PC-9 (cell line): Measurements from ENCODE around the gene IVD. TPM values are rescaled to one million over a fixed set of nuclear protein-coding genes. Genes with fewer than 3 reads are reported as not detected.

Experiments used
- BruUV-seq: library from RNA; stranded (reverse); fragments of 400-500 nt; replicated peaks from 2 replicates; lab custom pipeline; 2021; lab: Mats Ljungman, UMichigan
- CTCF ChIA-PET: fragments of 300-600 bp; sonication (Branson Sonifier 250); formaldehyde crosslinking; loops from one replicate; lab custom pipeline; 2022; ENCODE audit warnings: antibody characterized with exemption; lab: Charles Lee
- POLR2A ChIA-PET: fragments of 300-600 bp; sonication (Branson Sonifier 250); formaldehyde crosslinking; loops from one replicate; lab custom pipeline; 2022; ENCODE audit warnings: antibody characterized with exemption; ENCODE audit not compliant: unreplicated experiment; lab: Charles Lee
- DNase-seq, 2 experiments: peaks; one replicate each; pipeline versions ENCODE4 v3.0.0 to v3.0.0-alpha.2; 2015 to 2022; ENCODE audit warnings: mixed read lengths in 1 of 2
- H2AFZ ChIP-seq: fragments of 200-600 bp; sonication (generic); 2 replicates; pipeline ENCODE4 v1.8.1; 2017; ENCODE audit warnings: antibody characterized with exemption
- H3F3A ChIP-seq: fragments of 200-600 bp; sonication (generic); 2 replicates; pipeline ENCODE4 v1.8.1; 2017; ENCODE audit warnings: antibody characterized with exemption, mild to moderate bottlenecking, low read depth; ENCODE audit not compliant: insufficient read depth
- H3K27ac ChIP-seq: fragments of 200-600 bp; sonication (generic); 2 replicates; pipeline ENCODE4 v1.6.1; 2016; ENCODE audit warnings: mixed run types
- H3K27me3 ChIP-seq: fragments of 200-600 bp; sonication (generic); 2 replicates; pipeline ENCODE4 v1.6.1; 2016; ENCODE audit warnings: low read depth, mixed run types; ENCODE audit not compliant: insufficient read depth
- H3K36me3 ChIP-seq: fragments of 200-600 bp; sonication (generic); 2 replicates; pipeline ENCODE4 v1.6.1; 2016; ENCODE audit warnings: low read depth, mixed run types
- H3K4me1 ChIP-seq: fragments of 200-600 bp; sonication (generic); replicated peaks from 2 replicates; pipeline ENCODE4 v1.6.1; 2016; ENCODE audit warnings: mixed run types; ENCODE audit not compliant: insufficient read depth
- H3K4me2 ChIP-seq: fragments of 200-600 bp; sonication (generic); 2 replicates; pipeline ENCODE4 v1.6.1; 2017; ENCODE audit warnings: mixed run types
- H3K4me3 ChIP-seq: fragments of 200-600 bp; sonication (generic); 2 replicates; pipeline ENCODE4 v1.6.1; 2016; ENCODE audit warnings: mixed run types
- H3K79me2 ChIP-seq: fragments of 200-600 bp; sonication (generic); 2 replicates; pipeline ENCODE4 v1.6.1; 2017; ENCODE audit warnings: low read depth, mixed run types
- H3K9me2 ChIP-seq: fragments of 200-600 bp; sonication (generic); 2 replicates; pipeline ENCODE4 v1.8.1; 2017; ENCODE audit warnings: mild to moderate bottlenecking; ENCODE audit not compliant: insufficient read depth
- H3K9me3 ChIP-seq: fragments of 200-600 bp; sonication (generic); 2 replicates; pipeline ENCODE4 v1.8.1; 2016; ENCODE audit warnings: low read depth; ENCODE audit not compliant: insufficient read depth
- H4K20me1 ChIP-seq: fragments of 200-600 bp; sonication (generic); 2 replicates; pipeline ENCODE4 v1.8.1; 2017; ENCODE audit not compliant: insufficient read depth
- EZH2 ChIP-seq: fragments of 200-600 bp; sonication (generic); IDR thresholded peaks from 2 replicates; pipeline ENCODE4 v1.8.0; 2017; ENCODE audit warnings: antibody characterized with exemption, low read depth
- intact Hi-C: fragments of 100-400 bp; cut with micrococcal nuclease; formaldehyde crosslinking; loops from one replicate; pipeline ENCODE4 v1.10.0; 2022; ENCODE audit not compliant: unreplicated experiment
- total RNA-seq: library from RNA; stranded (reverse); gene quantifications from 2 replicates; pipeline ENCODE4 v1.2.3, GENCODE V29; 2021
- TF ChIP-seq, protein P1 (sequence below): fragments of 200-600 bp; sonication (generic); conservative IDR thresholded peaks from 2 replicates; pipeline ENCODE4 v1.6.1; 2017; ENCODE audit warnings: mixed run types, antibody characterized with exemption, mild to moderate bottlenecking, moderate library complexity

The IVD gene
- total RNA-seq, 1 experiment from 2014 or later, result 82.5 TPM

DNA sequence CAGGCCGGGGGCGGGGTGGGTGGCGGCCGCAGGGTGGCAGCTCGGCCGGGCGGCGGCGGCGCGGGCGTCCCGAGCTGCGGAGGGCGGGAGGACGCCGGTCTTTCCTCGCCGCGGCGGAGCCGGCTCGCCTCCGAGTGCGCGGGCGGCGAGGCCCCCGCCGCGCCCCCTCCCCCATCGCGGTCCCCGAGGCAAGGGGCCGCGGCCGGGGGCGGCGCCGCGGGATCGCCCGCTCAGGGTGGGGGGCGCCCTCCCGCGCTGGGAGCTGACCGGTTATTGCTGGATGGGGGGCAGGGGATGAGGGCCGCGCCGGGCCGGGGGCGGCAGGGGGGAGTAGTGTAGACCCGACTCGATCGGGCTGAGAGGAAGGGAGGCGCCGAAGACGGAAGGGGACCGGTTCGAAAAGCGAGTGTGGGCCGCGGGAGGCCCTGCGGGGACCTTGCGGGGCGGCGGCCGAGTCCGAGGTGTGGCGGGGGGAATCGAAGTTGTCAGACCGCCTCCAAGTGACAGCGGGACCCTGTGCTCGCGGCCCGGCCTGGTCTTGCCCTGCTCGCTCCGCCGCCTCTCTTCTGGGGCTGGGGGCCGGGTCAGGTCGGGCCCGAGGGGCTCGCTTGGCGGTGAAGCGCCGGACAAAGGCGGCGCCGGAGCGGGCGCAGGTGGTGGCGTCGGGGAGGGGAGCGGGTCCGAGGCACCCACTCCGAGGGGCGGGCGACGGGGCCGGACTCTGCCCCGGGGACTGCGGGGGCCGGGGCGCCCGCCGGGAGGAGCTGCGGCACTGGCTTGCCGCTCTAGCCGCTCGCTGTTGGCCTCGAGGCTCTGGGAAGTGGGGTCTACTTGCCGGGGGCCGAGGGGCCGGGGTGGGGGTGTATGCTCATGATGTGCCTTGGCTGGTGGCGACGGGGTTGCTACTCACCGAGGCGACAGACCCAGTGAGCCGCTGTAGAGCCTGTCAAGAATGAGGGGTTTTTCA is 36.3 kb downstream of the IVD start:
- no TSS peak for BruUV-seq

DNA sequence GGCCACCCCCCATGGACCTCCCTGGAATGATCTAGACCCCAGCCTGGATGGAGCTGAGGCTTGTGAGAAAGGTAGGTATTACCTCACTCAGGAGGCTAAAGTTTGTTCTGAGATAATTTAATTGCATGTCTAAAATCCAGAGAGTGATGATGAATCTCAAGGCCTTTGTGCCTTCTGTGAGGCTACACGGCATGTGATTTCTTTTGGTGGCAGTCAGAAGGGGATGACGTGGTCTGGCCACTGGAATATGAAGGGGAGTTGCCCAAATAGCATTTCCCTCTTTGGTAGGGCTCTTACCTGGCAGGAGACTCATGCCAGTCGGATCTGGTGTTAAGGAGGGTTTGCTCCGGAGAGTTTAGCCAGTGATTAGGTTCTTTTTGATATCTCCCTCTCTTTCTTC is 37.7 kb downstream of the IVD start:
- TF ChIP-seq, protein P1, sequence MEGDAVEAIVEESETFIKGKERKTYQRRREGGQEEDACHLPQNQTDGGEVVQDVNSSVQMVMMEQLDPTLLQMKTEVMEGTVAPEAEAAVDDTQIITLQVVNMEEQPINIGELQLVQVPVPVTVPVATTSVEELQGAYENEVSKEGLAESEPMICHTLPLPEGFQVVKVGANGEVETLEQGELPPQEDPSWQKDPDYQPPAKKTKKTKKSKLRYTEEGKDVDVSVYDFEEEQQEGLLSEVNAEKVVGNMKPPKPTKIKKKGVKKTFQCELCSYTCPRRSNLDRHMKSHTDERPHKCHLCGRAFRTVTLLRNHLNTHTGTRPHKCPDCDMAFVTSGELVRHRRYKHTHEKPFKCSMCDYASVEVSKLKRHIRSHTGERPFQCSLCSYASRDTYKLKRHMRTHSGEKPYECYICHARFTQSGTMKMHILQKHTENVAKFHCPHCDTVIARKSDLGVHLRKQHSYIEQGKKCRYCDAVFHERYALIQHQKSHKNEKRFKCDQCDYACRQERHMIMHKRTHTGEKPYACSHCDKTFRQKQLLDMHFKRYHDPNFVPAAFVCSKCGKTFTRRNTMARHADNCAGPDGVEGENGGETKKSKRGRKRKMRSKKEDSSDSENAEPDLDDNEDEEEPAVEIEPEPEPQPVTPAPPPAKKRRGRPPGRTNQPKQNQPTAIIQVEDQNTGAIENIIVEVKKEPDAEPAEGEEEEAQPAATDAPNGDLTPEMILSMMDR, result no peak
- TF ChIP-seq EZH2, result no peak
- Histone ChIP-seq H4K20me1 (peaks cover 6% of the 10 kb centered on the region), H3K4me2 (peak overlapping the region; percentile 81; the same call in 1 of the 2 replicates), H3K9me3 (no peaks in the 10 kb centered on the region), H3F3A (peaks cover 6% of the 10 kb centered on the region; the same call in 1 of the 2 replicates), H3K27me3 (no peaks in the 10 kb centered on the region), H3K27ac (no peak overlapping the region), H3K79me2 (peaks cover 53% of the 10 kb centered on the region), H2AFZ (no peak overlapping the region), H3K4me1 (peaks cover 9% of the 10 kb centered on the region; the same call in 1 of the 2 replicates), H3K4me3 (no peak overlapping the region), H3K9me2 (no peaks in the 10 kb centered on the region), H3K36me3 (no peaks in the 10 kb centered on the region)
- intact Hi-C loops, result loop anchor here (5.0 kb wide), 1 partner anchor 64 kb away; no protein-coding TSS in a partner anchor
- no TSS peak for BruUV-seq
- no peak for DNase-seq
- POLR2A ChIA-PET, result interaction anchor here (0.5 to 0.6 kb wide), 2 partner anchors 34 to 204 kb away, joined by 6 read pairs; no protein-coding TSS in a partner anchor
- CTCF ChIA-PET, result interaction anchor here (0.6 kb wide), 1 partner anchor 129 kb away, joined by 6 read pairs; no protein-coding TSS in a partner anchor

More for the DNA sequence above, 36.3 kb downstream of the IVD start:
- Histone ChIP-seq H3K36me3 (no peaks in the 10 kb centered on the region), H3K9me3 (no peaks in the 10 kb centered on the region), H3K9me2 (no peaks in the 10 kb centered on the region), H4K20me1 (peaks cover 6% of the 10 kb centered on the region), H3K4me2 (peak overlapping the region; percentile 81), H3K4me3 (peak overlapping the region; percentile 64), H3K79me2 (peaks cover 44% of the 10 kb centered on the region), H3F3A (peaks cover 6% of the 10 kb centered on the region; the same call in 1 of the 2 replicates), H3K27me3 (no peaks in the 10 kb centered on the region), H2AFZ (no peak overlapping the region), H3K4me1 (peaks cover 9% of the 10 kb centered on the region; the same call in 1 of the 2 replicates), H3K27ac (no peak overlapping the region)
- ChIA-PET CTCF (interaction anchor here (0.5 to 0.7 kb wide), 5 partner anchors 12 to 247 kb away, joined by 3 to 12 read pairs (median 3); no protein-coding TSS in a partner anchor), POLR2A (interaction anchor here (0.6 kb wide), 1 partner anchor 20 kb away, joined by 3 read pairs; no protein-coding TSS in a partner anchor)
- DNase-seq, result no peak
- TF ChIP-seq EZH2, result no peak
- TF ChIP-seq, protein P1, result no peak
- intact Hi-C loops, result loop anchor here (2.0 to 5.0 kb wide), 2 partner anchors 29 to 65 kb away; partner anchors contain the start of gene CHST14

DNA sequence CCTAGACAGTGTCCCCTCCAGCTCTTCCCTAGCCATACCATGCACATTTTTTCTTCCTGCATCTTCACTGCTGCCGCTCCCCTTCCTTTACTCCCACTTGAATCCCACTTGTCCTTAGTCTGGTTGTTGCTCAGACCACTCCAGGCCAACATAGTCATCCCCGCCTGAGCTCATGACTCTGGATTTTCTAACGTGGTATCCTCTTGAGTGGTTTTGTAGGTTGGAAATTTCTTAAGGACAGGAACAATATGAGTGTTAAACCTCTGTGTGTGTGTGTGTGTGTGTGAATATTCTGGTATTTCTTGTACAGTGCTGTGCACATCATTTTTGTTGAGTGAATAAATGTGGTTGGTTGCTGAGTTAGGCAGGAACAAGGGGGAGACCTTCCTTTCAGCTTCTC is 38.3 kb downstream of the IVD start:
- intact Hi-C loops, result loop anchor here (5.0 kb wide), 1 partner anchor 63 kb away; no protein-coding TSS in a partner anchor
- POLR2A ChIA-PET, result interaction anchor here (0.6 kb wide), 1 partner anchor 204 kb away, joined by 6 read pairs; no protein-coding TSS in a partner anchor

More for the DNA sequence above, 38.3 kb downstream of the IVD start:
- CTCF ChIA-PET, result no interaction called here
- H3K9me2 ChIP-seq, result no peaks in the 10 kb centered on the region
- H3K27ac ChIP-seq, result no peak overlapping the region
- H3K4me2 ChIP-seq, result no peak overlapping the region
- no peak overlapping the region for H3K4me3 ChIP-seq
- TF ChIP-seq, protein P1, result no peak
- no peak for TF ChIP-seq EZH2
- DNase-seq, result no peak
- peaks cover 57% of the 10 kb centered on the region for H3K79me2 ChIP-seq
- H2AFZ ChIP-seq, result no peak overlapping the region
- H3K4me1 ChIP-seq, result peaks cover 5% of the 10 kb centered on the region; the same call in 1 of the 2 replicates
- H3F3A ChIP-seq, result peaks cover 6% of the 10 kb centered on the region; the same call in 1 of the 2 replicates
- BruUV-seq, result no TSS peak
- no peaks in the 10 kb centered on the region for H3K9me3 ChIP-seq
- peaks cover 6% of the 10 kb centered on the region for H4K20me1 ChIP-seq
- H3K27me3 ChIP-seq, result no peaks in the 10 kb centered on the region
- no peaks in the 10 kb centered on the region for H3K36me3 ChIP-seq
